Ascending aorta (tissue), 2 donors: ENCODE data around the gene LGR4. TPM values are rescaled to one million over a fixed set of nuclear protein-coding genes. Genes with fewer than 3 reads are reported as not detected.
"Not testable (repeated sequence)": the region's sequence is repeated elsewhere in the genome, so short reads cannot be mapped to it uniquely, and the experiment has no call there.

Source experiments
- DNase-seq, 2 donors: peaks; one replicate each; pipeline ENCODE4 v3.0.0-alpha.2; 2019; ENCODE audit warnings: low spot score in 2 of 2
- H3K27ac ChIP-seq, 2 donors: fragments of 200-600 bp; sonication (generic); one replicate each; pipeline ENCODE4 v1.5.1; 2016 to 2017; ENCODE audit warnings: mild to moderate bottlenecking in 1 of 2
- H3K27me3 ChIP-seq: fragments of 200-600 bp; sonication (generic); one replicate; pipeline ENCODE4 v1.5.1; 2017
- H3K36me3 ChIP-seq, 2 donors: fragments of 200-600 bp; sonication (generic); one replicate each; pipeline ENCODE4 v1.5.1; 2016
- H3K4me1 ChIP-seq, 2 donors: fragments of 200-600 bp; sonication (generic); one replicate each; pipeline ENCODE4 v1.5.1; 2016 to 2017; ENCODE audit warnings: mild to moderate bottlenecking in 1 of 2
- H3K4me3 ChIP-seq, 2 donors: fragments of 200-600 bp; sonication (generic); one replicate each; pipeline ENCODE4 v1.5.1; 2016 to 2017; ENCODE audit warnings: mild to moderate bottlenecking in 1 of 2
- H3K9me3 ChIP-seq, 2 donors: fragments of 200-600 bp; sonication (generic); one replicate each; pipeline ENCODE4 v1.5.1; 2016
- intact Hi-C: fragments of 100-400 bp; cut with DNase I; formaldehyde crosslinking; loops from one replicate; pipeline ENCODE4 v1.15.1; 2023
- total RNA-seq: library from RNA; depleted of rRNA; stranded (reverse); fragments of >200 nt; gene quantifications from one replicate; pipeline ENCODE4 v1.1.0, GENCODE V29; 2016
- TF ChIP-seq, protein P1 (sequence below), 3 experiments: fragments of 200-600 bp in 2 of 3; fragments of 450-650 bp in 1 of 3; sonication (generic) in 2 of 3; IDR thresholded peaks; one replicate each; pipeline ENCODE4 v1.5.1; 2016 to 2019; ENCODE audit warnings: antibody characterized with exemption in 3 of 3, mild to moderate bottlenecking in 1 of 3, moderate library complexity in 1 of 3

Gene LGR4
- total RNA-seq, 1 donor from 2014 or later, result 46.8 TPM

DNA sequence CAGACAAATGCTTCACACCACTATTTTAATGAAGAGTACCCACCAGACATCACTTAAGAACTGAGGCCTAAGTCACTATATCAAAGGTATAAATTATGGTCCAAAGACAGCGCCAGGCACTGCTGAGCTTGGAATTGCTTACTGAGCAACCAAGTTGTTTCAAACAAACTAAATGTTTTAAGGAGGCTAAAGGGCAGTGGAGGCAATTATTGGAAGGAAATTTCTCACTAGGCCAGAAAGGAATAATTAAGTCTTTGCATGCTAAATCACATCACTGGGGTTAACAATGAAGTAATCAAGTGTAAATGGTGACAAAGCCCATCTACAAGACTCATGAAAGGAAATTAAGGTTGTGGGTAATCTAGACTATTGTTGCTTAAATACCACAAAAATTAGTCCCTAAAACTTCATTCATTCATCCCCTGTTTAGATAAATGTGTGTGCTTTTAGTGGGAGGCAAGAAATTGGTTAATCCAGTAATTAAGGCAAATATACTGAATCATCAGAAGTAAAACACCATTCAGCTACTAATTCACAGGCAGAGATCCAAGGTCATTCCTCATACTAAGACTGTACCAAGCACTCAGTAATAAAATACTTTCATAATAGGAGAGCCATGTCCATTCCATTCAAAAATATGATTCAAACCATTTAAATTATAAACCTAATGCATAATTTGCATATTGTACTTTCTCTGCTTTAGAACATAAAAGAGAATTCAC lies 21.2 kb downstream of the LGR4 start:
- Histone ChIP-seq H3K27ac (no peak overlapping the region), H3K9me3 (no peaks in the 10 kb centered on the region), H3K36me3 (no peaks in the 10 kb centered on the region), H3K4me3 (no peak overlapping the region), H3K27me3 (no peaks in the 10 kb centered on the region), H3K4me1 (peaks cover 0 to 7% of the 10 kb centered on the region in 2 donors)
- intact Hi-C loops, result no loop called here
- TF ChIP-seq, protein P1, sequence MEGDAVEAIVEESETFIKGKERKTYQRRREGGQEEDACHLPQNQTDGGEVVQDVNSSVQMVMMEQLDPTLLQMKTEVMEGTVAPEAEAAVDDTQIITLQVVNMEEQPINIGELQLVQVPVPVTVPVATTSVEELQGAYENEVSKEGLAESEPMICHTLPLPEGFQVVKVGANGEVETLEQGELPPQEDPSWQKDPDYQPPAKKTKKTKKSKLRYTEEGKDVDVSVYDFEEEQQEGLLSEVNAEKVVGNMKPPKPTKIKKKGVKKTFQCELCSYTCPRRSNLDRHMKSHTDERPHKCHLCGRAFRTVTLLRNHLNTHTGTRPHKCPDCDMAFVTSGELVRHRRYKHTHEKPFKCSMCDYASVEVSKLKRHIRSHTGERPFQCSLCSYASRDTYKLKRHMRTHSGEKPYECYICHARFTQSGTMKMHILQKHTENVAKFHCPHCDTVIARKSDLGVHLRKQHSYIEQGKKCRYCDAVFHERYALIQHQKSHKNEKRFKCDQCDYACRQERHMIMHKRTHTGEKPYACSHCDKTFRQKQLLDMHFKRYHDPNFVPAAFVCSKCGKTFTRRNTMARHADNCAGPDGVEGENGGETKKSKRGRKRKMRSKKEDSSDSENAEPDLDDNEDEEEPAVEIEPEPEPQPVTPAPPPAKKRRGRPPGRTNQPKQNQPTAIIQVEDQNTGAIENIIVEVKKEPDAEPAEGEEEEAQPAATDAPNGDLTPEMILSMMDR (IDR thresholded peaks at IDR 0.05), result no peak
- DNase-seq, result no peak

DNA sequence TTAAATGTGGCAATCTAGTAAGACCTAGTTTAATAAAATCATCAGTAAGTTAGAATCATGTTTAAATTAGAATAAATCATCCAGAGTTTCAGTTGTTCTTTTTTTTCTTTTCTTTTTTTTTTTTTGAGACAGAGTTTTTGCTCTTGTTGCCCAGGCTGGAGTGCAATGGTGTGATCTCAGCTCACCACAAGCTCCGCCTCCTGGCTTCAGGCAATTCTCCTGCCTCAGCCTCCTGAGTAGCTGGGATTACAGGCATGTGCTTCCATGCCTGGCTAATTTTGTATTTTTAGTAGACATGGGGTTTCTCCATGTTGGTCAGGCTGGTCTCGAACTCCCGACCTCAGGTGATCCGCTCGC lies 24.4 kb downstream of the LGR4 start:
- not testable (repeated sequence) for H3K4me3 ChIP-seq, DNase-seq, H3K27ac ChIP-seq

DNA sequence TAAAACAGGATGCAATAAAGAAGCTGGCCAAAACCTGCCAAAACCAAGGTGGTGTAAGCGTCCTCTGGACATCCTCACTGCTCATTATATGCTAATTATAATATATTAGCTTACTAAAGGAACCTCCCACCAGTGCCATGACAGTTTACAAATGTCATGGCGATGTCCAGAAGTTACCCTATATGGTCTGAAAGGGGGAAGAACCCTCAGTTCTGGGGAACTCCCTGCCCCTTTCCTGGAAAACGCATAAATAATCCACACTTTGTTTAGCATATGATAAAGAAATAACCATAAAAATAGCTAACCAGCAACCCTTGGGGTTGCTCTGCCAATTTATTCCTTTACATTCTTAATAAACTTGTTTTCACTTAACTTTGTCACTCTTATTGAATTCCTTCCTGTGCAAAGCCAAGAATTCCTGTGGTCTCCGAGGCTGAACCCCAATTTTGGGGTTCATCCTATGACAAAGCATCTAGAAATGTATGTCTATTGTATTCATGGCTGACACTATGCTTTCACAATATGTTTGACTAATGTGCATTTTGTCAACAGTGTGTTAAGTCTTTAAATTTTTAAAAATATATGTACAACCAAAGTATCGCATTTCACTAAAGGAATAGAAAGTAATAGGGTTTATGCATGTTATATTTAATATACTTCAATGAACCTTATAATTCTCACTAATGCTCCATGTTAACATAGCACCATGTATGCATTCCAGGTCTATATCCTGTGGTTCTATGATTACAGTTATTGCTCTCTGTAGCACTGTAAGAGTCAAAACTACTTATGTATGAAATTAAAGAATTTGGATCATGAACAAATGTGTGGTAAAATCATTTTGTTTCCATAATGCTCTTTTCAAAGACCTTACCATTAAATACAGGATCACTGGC lies 25.1 kb downstream of the LGR4 start:
- no peak overlapping the region for H3K4me3 ChIP-seq
- H3K4me1 ChIP-seq, result peaks cover 0 to 3% of the 10 kb centered on the region in 2 donors
- H3K27me3 ChIP-seq, result no peaks in the 10 kb centered on the region
- intact Hi-C loops, result no loop called here
- no peak overlapping the region for H3K27ac ChIP-seq
- DNase-seq, result no peak
- no peaks in the 10 kb centered on the region for H3K9me3 ChIP-seq
- no peaks in the 10 kb centered on the region for H3K36me3 ChIP-seq
- TF ChIP-seq, protein P1 (IDR thresholded peaks at IDR 0.05), result no peak

More for the DNA sequence above, 24.4 kb downstream of the LGR4 start:
- intact Hi-C loops, H3K9me3 ChIP-seq, H3K4me1 ChIP-seq, H3K27me3 ChIP-seq, H3K36me3 ChIP-seq: not testable (repeated sequence)

DNA sequence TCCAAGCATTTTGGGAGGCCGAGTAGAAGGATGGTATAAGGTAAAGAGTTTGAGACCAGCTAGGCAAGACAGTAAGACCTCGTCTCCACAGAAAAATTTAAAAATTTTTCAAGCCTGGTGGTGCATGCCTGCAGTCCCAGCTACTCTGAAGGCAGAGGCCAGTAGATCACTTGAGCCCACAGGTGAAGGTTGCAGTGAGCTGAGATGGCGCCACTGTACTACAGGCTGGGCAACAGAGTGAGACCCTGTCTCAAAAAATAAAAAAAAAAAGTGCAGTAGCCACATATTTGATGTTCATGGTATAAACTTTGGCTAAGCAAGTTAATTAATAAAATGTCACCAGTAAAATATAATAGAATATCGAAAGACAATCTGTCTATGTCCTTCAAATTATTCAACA lies 27.0 kb downstream of the LGR4 start:
- intact Hi-C loops, result no loop called here
- Histone ChIP-seq H3K9me3 (no peaks in the 10 kb centered on the region), H3K27ac (no peak overlapping the region), H3K27me3 (no peaks in the 10 kb centered on the region), H3K4me1 (peaks cover 0 to 3% of the 10 kb centered on the region in 2 donors), H3K4me3 (no peak overlapping the region), H3K36me3 (no peaks in the 10 kb centered on the region)
- TF ChIP-seq, protein P1 (IDR thresholded peaks at IDR 0.05), result no peak
- DNase-seq, result no peak

DNA sequence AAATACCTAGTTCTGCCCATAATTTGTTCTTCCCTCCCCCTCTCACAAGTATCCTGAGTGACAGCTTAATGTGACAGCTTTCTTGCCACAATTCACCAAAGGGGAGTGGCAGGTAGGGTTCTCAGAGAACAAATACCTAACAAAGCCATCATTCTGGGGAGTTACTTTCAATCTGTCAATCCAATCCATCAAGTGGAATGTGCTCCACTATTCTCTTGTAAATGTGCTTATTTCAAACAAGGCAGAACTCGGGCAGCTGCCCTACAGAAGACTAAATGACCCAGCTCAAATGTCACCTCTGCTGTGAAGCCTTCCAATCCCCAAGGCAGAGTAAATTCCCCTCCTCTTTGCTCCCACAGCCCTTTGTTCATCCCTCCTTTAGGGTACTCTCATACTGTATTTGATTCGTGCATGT lies 27.8 kb downstream of the LGR4 start:
- Histone ChIP-seq H3K4me1 (peaks cover 0 to 3% of the 10 kb centered on the region in 2 donors), H3K4me3 (no peak overlapping the region), H3K27ac (no peak overlapping the region), H3K36me3 (no peaks in the 10 kb centered on the region), H3K27me3 (no peaks in the 10 kb centered on the region), H3K9me3 (no peaks in the 10 kb centered on the region)
- TF ChIP-seq, protein P1 (IDR thresholded peaks at IDR 0.05), result no peak
- DNase-seq, result no peak
- intact Hi-C loops, result no loop called here
